Heart left ventricle (tissue), 13 donors: Measurements from ENCODE around the gene TRIOBP.
"Not testable (repeated sequence)": the region's sequence is repeated elsewhere in the genome, so short reads cannot be mapped to it uniquely, and the experiment has no call there.

ENCODE experiments used
- CTCF ChIP-seq, 12 donors: fragments of 200-600 bp; sonication (generic) in 4 of 12; IDR thresholded peaks; one replicate each; pipeline versions ENCODE4 v1.5.0 to v1.8.0; 2018 to 2022; ENCODE audit warnings: antibody characterized with exemption in 12 of 12, mild to moderate bottlenecking in 5 of 12
- POLR2A ChIP-seq, 2 donors: fragments of 450-650 bp; IDR thresholded peaks; one replicate each; pipeline ENCODE4 v1.6.1; 2017; ENCODE audit warnings: antibody characterized with exemption in 2 of 2, mild to moderate bottlenecking in 2 of 2, moderate library complexity in 2 of 2
- donor health status: ischemic (EF 13 %, LVEDD 7.1; RV severe dilation, severe dysfunction).
- donor health status: DM: no; HTN: yes; CAD: no.
- donor health status: DM: no; HTN: no; CAD: no.
- donor health status: ischemic (EF 25% LVEDD 6.9; RV normal size, moderate dysfunction).
- donor health status: ischemic (EF 25% LVEDD 5.7; RV mildly dilated, moderate dysfunction).
- donor health status: ischemic (EF 35%, LVEDD 5.7; RV mildly dilated, moderate dysfunction).
- donor health status: nonischemic (EF 11% LVEDD 7.7; RV severe dilation, severe dysfunction).
- donor health status: DM: yes; HTN: yes; CAD: no.
- donor health status: PGD.
- donor health status: ischemic (EF 29% LVEDD 5.4; RV normal size, mild dysfunction).
- donor health status: nonischemic (EF 23%, LVEDD 6.1; RV moderate dilation, normal function).

DNA sequence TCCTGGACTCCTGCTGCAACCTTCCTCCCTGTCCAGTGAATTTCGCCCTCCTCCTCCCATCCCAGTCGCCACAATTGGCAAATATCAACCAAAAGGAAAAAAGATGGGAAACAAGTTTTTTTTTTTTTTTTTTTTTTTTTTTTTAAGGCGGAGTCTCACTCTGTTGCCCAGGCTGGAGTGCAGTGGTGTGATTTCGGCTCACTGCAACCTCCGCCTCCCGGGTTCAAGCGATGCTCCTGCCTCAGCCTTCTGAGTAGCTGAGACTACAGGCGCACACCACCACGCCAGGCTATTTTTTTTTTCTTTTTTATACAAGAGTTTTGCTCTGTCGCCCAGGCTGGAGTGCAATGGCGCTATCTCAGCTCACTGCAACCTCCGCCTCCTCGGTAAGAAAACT, 590 bp upstream of the TRIOBP start:
- not testable (repeated sequence) for TF ChIP-seq CTCF, POLR2A (IDR thresholded peaks at IDR 0.05)
